ENCODE results near the gene RPL32. TPM values are rescaled to one million over a fixed set of nuclear protein-coding genes. Genes with fewer than 3 reads are reported as not detected.

The RPL32 gene
- total and polyA plus RNA-seq, 9 of the 15 experiments (the other 6 are each of a cell fraction or from before 2014, with no cell fraction given), result 2,738 to 6,200 (median 4,286) TPM

- TF ChIP-seq GABPA (tag; conservative IDR thresholded peaks at IDR 0.05; ENCODE audit: low read depth), result no peak
- TF ChIP-seq GABPB1 (CRISPR knock-in tag; IDR thresholded peaks at IDR 0.05), result no peak
These were observed 24.0 kb downstream of the RPL32 start (continued) for GRCh38 chr3:12817343-12817710.

GRCh38 chr3:12816521-12817342, 24.6 kb downstream of the RPL32 start:
- Histone ChIP-seq H4K20me1 (replicated peaks; ENCODE audit: control insufficient read depth, insufficient read depth, low read length) (no peaks in the 10 kb centered on the region; the same call in 1 of the 2 replicates), H3K4me3 (no peak overlapping the region), H3K4me1 (replicated peaks in 1 of 2; ENCODE audit: control insufficient read depth in 2 of 2, insufficient read depth in 2 of 2, low read length in 2 of 2) (peaks cover 0 to 19% of the 10 kb centered on the region in 2 experiments; a peak in 1 of 5 replicates), H3K9ac (ENCODE audit: insufficient read depth in 1 of 2, low read depth in 2 of 2, low read length in 2 of 2) (peak overlapping the region in 1 of 2 experiments; percentile 29; a peak in 1 of 4 replicates), H3K79me2 (ENCODE audit: control insufficient read depth, insufficient read depth, low read length) (no peaks in the 10 kb centered on the region), H2AFZ (ENCODE audit: low read depth, low read length) (no peak overlapping the region), H3K36me3 (ENCODE audit: control insufficient read depth, insufficient read depth, low read length) (peaks cover 63% of the 10 kb centered on the region; the same call in 1 of the 3 replicates), H3K27ac (ENCODE audit: extremely low read depth, low read depth, low read length) (no peak overlapping the region), H3K9me1 (ENCODE audit: control insufficient read depth, insufficient read depth, low read length) (no peaks in the 10 kb centered on the region), H3K9me3 (replicated peaks; ENCODE audit: control insufficient read depth, insufficient read depth, low read depth, low read length) (no peaks in the 10 kb centered on the region), H3K4me2 (ENCODE audit: insufficient read depth, low read length) (no peak overlapping the region), H3K27me3 (ENCODE audit: control insufficient read depth in 2 of 2, insufficient read depth in 2 of 2, low read length in 2 of 2) (no peaks in the 10 kb centered on the region)
- 92% methylated on average over 32 of the region's 34 CpGs for WGBS (ENCODE audit: insufficient coverage, low coverage, missing lambda C conversion rate)
- intact Hi-C loops (cut with micrococcal nuclease) (no loop called here), in situ Hi-C loops (cut with MboI) (no loop called here)
- no peak for ATAC-seq
- TF ChIP-seq, protein P1, sequence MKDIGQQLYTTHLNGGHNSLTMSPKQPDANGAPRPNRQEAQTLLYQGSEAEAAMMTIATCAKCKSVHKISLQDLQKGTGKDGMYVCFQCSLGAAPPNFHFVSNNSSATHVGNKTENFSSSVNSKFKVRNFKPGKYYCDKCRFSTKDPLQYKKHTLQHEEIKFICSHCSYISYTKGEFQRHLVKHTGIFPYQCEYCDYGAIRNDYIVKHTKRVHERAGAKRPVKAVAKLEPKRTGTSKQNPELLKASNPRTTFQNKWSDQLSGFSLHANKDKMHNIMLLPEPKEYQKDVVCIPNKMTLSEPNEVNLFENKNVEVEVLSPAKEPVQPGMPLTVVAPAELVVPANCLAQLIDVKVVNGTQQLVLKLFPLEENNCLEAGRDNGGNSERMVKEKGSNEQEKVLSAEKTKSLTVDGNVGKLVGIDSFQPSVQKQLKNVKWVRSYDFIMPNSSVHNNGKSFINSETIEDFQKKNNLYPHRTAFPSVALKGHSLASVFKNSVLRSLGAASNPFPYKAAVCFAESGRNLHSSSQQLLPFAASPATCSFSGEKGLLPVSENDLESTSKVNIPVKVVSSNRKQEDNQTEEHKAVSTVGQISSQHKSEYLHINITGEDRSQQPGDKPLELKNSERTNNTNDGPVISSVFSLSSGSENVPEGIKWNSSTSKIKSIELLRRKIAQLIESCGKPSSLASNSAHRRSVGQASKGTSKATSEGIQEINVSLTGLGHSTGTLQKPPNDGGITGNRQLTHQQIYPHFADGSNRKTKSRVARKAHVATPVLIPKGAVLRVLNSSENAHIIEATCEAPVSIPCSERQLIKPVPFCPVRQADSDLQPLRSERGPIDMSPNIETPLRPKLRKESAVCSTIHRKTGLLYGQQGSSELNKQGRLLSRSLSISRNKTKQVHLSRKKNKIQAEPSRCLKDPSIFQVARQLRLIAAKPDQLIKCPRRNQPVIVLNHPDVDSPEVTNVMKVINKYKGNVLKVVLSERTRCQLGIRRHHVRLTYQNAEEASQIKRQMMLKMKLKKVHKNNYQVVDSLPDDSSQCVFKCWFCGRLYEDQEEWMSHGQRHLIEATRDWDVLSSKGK (CRISPR knock-in tag; IDR thresholded peaks at IDR 0.05), result no peak
- TF ChIP-seq RBFOX2 (IDR thresholded peaks at IDR 0.05; ENCODE audit: low read depth, low read length), result 0 out of 2 replicates have a peak, but pooled peaks have one; percentile 20
- no TSS peak for BruUV-seq (replicated peaks)
- ChIA-PET POLR2A (interaction anchor here (1.3 to 6.0 kb wide), 3 partner anchors 9 to 20 kb away, joined by 3 to 61 read pairs (median 5); no protein-coding TSS in a partner anchor), CTCF (ENCODE audit: low intra/inter-chr PET ratio) (no interaction called here)
- no peak for FAIRE-seq
- DNase-seq (ENCODE audit: extremely low read depth in 1 of 4, low spot score in 3 of 4), result no peak
